Amygdala (tissue), 56 donors: ENCODE data around the gene CPNE2.
A peak's percentile ranks its signal among the peaks of the same experiment; 100 is the strongest.
"Not testable (repeated sequence)": the region's sequence is repeated elsewhere in the genome, so short reads cannot be mapped to it uniquely, and the experiment has no call there.

Source experiments
- DNase-seq, 56 donors: peaks; one replicate each; lab custom pipeline; 2025; lab: John Stamatoyannopoulos, UW

The CPNE2 gene

DNA sequence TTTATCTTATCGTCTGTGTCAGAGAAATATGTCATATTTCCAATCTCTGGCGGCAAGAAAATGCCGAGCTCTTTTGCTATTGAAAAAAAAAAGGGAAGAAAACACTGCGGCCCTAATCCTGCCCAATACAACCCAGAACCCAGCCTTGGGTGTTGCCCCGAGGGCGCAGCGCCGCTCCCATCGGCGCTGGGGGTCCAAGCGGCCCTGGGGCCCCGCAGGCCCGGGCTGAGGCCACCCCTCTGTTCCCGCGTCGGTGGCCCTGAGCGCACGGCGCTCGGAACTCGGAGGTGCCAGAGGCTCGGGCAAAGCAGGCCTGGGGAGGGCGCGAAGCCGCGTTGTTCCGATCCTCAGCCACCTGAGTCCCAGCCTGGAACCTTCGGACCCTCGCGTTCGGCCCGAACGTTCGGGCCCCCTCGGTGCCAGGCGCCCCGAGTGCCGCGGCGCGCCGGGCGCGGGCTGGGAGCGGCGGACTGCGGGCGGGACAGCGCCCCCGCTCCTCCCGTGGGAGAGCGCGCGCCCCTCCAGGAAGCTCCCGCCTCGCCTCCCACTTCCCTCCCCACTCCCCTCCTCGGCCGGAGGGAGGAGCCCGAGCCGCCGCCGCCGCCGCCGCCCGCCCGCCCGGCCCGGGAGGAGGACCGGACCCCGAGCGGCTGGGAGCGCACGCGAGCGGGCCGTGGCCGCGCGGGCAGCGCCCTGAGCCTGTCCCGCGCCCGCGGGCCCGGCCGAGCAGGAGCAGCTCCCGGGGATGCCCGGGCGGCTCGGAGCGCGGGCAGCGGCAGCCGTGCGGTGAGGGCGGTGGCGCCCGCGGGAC, at the start of gene CPNE2:
CPNE2 (plus strand) TSS at position 609 of the 811 bp plus-strand sequence. CDS start 18,160 bp downstream, outside the sequence.
- DNase-seq: peak in 49 of 56 donors; percentile 8 to 81 (median 59)

DNA sequence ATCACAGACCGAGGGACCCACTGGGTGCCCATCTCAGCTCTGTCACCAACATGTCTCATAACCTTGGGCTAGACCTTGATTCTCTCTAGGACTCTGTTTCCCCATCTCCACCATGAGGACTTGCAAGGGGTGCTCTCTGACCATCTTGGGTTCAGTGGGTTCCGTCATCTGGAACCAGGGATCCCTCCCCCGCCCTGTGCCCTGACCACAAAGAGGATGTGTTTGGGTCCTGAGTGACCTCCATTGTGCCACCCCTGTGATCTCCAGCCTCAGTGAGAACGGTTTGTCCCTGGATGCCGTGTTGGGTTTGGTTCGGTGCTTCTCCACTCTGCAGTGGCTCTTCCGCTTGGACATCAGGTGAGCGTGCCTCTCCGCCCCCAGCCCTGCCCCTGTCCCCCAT, 49.1 kb upstream of the CPNE2 start:
- DNase-seq: no peak

DNA sequence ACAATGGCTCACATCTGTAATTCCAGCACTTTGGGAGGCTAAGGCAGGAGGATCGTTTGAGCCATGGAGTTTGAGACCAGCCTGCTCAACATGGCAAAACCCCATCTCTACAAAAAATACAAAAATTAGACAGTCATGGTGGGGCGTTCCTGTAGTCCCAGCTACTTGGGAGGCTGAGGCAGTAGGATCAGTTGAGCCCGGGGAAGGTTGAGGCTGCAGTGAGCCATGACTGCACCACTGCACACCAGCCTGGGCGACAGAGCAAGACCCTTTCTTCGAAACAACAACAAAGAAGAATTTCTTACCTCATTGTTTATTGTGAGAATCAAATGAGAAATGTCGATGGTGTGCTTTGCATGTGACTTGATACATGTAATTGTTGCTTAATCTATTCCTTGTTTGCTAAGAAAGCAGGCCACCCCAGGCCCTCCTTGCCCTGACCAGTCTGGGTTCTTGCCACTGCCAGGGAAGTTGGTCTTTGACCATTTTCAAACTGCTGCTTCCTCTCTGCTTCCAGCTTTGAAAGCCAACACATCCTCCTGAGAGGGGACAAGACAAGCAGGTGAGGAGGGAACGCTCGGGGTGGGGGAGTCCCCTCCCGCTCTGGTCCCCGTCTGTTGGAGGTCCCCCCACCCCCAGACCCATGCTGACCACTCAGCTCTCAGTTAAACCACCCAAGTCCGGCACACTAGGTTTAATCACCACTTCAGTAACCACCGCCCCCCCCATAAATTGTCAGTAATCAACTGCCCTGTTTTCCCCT, 47.3 kb upstream of the CPNE2 start:
- DNase-seq: no peak

DNA sequence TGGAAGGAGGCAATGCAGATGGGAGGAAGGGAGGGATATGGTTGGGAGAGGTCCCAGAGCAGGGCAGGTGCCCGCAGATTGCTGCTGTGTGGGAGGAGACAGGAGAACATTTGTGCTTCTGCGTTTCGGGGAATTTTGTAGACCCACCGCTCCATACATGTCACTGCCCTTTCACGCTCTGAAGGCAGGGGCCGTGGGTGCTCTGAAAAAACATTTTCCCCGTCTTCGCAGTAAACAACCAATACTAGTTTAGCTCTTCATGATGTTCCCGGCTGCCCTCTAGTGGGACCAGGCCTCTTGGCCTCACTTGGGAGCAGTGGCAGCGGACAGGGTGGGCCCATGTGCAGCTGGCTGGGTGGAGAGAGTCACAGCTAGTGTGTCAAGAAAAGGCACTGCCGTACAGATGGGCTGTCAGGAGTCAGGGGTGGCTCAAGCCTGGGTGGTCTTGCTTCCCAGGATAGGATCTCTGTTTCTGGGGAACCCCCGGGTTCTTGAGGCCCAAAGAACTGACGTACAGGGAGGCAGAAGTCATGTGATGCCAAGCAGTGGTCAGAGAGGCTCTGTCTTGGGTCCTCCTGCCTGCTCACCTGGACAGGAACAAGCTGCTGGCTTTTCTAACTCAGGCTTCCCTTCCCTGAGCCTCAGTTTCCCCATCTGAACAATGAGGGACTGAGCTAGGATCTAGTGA, 46.5 kb upstream of the CPNE2 start:
- peak in 49 of 56 donors; percentile 7 to 82 (median 45) for DNase-seq

DNA sequence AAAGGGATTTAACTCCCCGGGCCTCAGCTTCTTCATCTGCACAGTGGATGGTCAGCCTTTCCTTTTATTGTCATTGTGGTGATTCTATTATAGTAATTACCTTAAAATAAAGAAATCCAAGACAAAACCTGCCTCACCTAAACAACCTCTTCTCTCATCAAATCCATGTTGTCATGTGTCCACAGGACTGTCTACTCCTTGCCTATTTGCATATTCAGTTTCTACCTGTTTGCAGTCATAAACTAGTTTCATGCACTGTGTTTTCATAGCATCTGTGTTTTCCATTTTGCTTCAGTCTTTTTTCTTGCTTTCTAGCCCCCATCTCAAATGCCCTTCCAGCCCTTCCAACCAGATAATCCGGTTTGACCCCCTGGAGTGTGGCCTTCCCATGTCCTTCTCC, 44.3 kb upstream of the CPNE2 start:
- no peak for DNase-seq

DNA sequence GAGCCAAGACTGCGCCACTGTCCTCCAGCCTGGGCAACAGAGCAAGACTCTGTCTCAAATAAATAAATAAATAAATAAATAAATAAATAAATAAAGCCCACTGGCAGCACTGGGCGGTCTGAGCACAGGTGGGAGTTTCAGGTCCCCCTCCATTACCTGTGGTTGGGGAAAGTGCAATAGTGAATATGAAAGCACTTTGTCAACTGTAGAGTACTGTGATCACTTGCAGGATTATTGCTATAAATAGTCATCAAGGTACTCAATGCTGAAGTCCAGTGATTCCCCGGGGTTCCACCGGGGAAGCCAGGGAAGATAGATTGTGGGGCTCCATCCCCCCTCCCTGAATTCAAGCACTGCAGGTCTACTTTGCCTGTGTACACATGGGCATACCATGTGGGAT, 42.7 kb upstream of the CPNE2 start:
- DNase-seq: no peak

DNA sequence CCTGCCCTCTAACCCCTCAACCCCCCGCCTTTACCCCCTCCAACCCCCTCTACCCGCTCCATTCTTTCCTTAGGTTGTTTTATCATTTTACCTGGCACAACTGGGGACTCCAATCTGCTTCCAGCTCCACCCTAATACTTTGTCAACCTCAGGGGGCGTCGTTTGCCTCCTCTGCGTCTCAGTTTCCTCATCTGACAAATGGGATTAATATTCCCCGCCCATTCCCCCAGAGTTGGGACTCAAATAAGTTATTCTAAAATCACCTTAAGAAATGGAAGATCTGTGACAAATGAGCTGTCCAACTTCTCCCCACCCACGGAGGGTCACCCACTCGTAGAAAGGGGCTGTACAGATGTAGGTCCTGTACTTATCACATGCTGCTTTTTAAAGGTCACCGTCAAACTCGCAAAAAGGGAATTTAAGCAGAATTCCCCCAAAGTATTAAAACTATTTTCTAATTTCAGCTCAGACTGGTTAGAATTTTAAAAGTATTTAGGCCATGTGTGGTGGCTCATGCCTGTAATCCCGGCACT, 40.6 kb upstream of the CPNE2 start:
- no peak for DNase-seq

DNA sequence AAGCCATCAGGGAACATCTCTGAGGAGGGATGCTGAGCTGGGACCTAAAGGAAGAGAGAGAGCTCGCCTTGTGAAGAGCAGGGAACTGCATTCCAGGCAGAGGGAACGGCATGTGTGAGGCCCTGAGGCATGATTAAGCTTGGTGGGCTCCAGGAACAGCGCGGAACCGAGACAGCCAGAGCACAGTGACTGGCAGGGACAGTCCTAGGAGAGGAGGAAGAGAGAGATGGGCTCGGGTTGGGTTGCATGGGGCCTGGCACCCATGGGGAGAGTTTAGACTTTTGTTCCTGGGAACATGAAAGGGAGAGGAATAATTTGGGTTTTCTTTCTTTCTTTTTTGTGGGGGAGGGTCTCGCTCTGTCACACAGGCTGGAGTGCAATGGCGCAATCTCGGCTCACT, 39.2 kb upstream of the CPNE2 start:
- no peak for DNase-seq

DNA sequence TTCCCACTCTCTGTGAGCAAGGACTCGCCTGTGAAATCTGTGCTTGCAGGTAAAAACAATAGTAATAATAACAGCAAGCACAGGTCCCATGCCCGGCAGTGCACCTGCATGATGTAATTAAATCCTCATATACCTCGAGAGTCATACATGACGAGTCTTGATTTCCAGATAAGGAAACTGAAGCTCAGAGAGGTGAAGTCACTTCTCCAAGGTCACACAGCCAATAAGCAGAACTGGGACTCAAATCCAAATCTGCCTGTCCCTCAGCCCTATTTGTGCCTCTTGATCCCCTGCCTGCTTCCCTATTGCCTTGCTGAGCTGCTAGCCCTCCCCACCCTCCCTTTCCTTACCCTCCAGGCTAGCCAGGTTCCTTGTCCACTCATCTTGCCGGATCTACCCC, 38.0 kb upstream of the CPNE2 start:
- DNase-seq: no peak

DNA sequence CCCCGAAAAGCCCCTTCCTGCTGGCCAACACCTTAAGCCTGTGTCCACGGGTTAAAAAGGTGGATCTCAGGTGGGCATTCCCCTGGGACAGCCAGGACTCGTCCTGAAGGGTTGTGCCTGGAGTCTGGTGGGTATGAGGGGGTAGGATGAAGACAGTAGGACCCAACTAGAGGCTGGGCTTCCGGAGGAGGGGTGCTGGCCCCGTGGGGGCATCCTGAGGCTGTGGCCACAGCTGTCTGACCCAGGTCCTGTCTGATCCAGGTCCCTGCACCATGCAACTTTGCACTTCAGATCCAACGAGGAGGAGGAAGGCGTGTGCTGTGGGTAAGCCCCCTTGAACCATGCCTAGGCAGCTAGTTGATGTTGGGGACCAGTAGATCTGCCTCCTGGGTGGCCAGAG, 37.6 kb upstream of the CPNE2 start:
- DNase-seq: no peak

DNA sequence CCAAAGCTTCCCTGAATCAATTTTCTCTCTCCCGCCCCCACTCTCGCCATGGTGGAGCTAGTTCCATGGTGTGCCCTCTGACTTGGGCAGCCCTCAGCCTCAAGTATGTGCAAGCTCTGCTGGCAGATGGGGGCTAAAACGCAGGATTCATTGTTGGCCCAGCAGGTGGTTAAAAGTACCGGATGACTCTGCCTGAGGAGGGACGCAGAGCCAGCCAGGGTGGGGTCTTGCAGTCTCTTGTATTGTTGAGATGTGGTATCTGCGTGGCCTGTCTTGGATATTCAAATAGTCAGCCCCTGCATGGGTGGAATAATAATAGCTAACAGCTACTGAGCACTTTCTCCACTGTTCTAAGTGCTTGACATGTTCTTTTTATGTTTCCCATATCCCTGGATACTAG, 36.7 kb upstream of the CPNE2 start:
- no peak for DNase-seq

DNA sequence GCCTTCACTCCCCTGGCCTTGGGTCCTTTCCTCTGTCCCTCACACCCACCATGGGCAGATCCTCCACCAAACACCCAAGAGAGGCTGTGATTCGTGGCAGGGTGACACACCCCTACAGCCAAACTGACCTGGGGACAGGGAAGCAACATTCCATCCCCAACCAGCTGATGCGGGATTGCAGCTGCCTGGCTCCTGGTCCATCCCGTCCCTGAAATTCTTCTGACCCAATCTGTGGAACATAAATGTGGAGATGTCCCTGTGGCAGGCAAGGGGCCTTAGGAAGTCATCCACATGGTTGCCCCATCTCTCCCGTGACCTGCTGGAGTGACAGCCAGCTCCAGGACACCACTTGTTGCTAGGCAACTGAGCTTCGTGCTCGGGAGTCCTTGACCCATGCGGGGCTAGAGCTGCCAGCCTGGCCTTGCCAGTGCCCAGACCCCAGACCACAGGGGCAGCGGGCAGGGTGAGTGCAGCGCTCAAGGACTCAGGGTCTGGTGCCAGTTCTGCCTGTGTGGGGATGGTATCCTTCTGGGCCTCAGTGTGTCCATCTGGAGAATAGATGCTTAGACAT, 34.0 kb upstream of the CPNE2 start:
- no peak for DNase-seq

DNA sequence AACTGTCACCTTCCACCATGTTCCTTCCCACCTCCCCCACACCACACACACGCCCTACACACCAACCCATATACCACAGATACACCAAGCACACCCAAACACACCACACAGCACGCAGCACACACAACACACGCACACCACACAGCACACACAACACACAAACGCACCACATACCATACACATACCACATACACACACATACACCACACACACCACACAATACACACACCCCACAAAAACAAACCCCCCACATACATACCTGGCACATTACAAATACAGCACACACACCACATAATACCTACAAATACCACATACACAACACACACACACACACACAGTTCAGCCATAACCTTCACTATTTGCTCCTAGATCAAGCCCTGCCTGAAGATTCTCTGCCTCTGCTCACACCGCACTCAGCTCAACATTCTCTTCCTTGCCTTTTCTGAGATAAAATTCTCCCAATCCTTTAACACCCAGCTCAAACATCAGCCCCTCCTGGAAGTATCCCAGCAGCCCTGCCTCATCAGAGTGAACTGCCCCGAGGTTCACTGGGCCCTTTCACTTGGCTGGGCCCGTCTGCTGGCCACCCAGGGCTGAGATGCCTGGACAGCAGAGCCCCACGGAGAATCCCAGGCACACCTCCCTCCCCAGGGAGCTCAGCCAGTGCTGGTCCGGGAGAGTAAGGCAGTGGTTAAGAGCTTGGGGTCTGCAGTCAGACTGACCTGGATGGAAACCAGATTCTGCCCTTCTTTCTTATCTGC, 31.9 kb upstream of the CPNE2 start:
- DNase-seq: no peak

DNA sequence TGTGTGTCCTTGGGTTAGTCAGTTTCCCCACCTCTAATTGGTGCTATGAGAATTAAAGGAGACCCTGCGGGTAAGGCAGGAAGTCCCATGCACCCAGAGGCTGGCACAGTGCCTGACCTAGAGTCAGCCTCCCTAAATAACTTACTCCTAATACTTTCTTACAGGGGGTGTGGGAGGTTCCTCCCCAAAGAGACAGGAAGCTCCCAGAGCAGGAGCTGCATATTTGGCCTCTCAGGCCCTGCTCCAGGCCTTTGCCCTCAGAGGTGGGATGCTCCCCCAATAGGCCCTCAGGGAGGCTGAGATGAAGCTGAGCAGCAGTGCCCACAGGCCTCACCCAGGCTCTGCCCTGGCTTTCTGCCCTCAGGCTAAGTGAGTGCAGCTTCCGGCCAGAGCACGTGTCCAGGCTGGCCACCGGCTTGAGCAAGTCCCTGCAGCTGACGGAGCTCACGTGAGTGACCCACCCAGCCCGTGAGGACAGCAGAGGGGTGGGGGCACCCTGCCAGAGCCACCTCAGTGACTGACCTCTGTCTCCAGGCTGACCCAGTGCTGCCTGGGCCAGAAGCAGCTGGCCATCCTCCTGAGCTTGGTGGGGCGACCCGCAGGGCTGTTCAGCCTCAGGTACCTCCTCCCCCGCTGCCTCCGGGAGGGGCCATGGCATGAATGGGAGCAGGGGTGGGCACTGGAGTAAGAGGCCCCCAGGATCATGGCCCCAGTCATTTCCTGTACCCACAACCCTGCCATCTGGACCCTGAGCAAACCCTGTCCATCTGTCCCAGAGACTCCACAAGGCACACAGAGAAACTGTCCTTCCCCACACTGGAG, 31.1 kb upstream of the CPNE2 start:
- peak in 8 of 56 donors; percentile 7 to 72 (median 18) for DNase-seq

DNA sequence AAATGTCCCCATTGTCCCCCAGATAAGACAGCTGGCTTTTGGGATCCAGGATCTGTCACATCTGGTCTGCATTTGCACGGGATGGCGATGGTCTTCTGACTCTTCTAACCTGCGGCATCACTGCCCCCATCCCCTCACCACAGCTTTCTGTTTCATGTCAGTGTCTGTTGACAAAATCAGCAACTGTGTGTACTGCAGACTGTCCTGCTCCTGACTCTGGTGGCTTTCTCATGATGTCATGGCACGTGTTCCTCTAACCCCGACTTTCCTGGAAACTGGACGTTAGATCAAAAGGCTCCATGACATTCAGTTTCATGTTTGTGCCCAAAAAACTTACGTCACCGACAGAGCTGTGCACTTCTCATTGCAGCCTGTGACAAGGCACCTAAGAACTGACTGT, 30.1 kb upstream of the CPNE2 start:
- DNase-seq: no peak

DNA sequence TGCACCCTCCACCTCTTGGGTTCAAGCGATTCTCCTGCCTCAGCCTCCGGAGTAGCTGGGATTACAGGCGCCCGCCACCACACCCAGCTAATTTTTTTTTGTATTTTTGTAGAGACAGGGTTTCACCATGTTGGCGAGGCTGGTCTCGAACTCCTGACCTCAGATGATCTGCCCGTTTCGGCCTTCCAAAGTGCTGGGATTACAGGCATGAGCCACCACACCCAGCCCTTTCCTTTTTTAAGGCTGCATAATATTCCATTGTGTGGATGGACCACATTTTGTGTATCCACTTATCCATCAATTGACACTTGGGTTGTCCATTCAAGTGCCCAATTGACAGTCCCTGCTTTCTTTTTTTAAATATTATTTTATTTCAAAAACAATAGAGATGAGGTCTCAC, 29.2 kb upstream of the CPNE2 start:
- DNase-seq: not testable (repeated sequence)

DNA sequence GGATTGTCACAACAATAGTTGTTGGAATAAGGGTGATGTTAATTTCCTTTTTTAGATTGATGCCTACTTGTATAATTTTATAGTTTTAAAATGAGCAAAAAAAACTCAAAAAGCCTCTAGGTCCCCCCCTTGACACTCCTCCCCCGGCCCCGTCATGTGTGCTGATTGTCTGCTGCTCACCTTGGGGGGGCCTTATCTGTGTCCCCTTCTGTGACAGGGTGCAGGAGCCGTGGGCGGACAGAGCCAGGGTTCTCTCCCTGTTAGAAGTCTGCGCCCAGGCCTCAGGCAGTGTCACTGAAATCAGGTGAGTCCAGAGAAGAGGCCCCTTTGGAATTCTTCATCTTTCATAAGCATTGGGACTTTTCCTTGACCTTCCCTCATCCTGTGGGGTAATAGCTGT, 27.4 kb upstream of the CPNE2 start:
- DNase-seq: no peak

DNA sequence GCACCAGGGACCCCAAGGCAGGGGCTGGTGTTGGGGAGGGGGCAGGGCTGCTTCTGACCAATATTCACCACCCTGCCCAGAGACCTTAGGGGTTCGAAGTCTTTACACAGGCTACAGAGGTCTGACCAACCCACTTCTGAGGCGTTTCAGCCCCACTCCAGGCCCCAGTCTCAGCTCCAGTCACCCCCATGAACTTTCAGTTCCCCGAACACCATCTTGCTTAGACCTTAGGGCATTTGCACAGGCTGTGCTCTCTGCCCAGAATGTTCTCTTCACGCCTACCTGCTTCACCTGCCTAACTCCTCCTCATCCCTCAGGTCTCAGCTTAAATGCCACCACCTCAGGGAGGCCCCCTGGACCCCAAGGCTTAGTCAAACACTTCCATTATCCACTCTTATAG, 25.8 kb upstream of the CPNE2 start:
- no peak for DNase-seq

DNA sequence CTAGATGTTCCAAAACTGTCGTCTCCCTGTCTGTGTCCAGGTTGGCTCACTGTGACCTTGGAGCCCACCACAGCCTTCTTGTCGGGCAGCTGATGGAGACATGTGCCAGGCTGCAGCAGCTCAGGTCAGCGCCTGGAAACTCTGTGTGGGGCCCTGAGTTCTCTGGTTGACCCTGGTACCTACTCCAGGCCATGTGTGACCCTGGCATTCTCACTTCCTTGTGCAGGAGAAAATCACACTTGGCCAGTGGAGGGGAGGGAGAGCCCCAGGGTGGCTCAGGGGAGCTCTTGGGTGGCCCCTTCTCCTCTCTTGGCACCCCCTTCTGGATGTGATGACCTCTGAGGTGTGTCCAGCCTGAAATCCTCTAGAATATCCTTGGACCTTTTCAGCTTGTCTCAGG, 25.0 kb upstream of the CPNE2 start:
- no peak for DNase-seq
